Measurements from ENCODE around the gene RAB11FIP3.

The RAB11FIP3 gene

DNA sequence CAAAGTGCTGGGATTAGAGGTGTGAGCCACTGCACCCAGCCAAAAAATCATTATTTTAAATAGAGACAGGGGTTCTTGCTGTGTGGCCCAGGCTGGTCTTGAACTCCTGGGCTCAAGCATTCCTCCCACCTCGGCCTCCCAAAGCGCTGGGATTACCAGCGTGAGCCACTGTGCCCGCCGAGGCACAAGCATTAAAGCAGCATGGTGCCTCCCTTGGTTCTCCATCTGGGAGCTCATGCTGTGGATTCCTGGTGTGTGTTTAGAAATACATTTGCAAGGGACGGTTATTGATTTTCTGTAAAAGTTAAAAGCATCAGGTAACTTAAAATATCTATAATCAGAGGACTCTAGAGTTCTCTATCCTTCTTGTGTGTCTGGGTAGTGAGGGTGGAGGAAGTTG is 87.4 kb downstream of the RAB11FIP3 start:
- Histone ChIP-seq H3K4me3 (ENCODE audit: extremely low read depth, insufficient read depth, low read length, poor library complexity, severe bottlenecking) (no peak overlapping the region), H3K36me3 (ENCODE audit: control insufficient read depth, insufficient read depth, low read length) (peaks cover 19% of the 10 kb centered on the region), H3K9me3 (ENCODE audit: control insufficient read depth, low read length) (no peaks in the 10 kb centered on the region), H3K4me1 (ENCODE audit: control insufficient read depth, insufficient read depth, low read length, poor library complexity, severe bottlenecking) (no peaks in the 10 kb centered on the region), H3K27ac (ENCODE audit: low read depth, low read length, severe bottlenecking) (no peak overlapping the region)
- 92 to 100% methylated on average over 1 to 4 of the region's 6 CpGs for WGBS, 2 experiments (ENCODE audit: insufficient coverage in 2 of 2)

- Histone ChIP-seq H3K27ac (ENCODE audit: low read depth, low read length, severe bottlenecking) (no peak overlapping the region), H3K4me3 (ENCODE audit: extremely low read depth, insufficient read depth, low read length, poor library complexity, severe bottlenecking) (no peak overlapping the region), H3K4me1 (ENCODE audit: control insufficient read depth, insufficient read depth, low read length, poor library complexity, severe bottlenecking) (no peaks in the 10 kb centered on the region), H3K9me3 (ENCODE audit: control insufficient read depth, low read length) (no peaks in the 10 kb centered on the region), H3K36me3 (ENCODE audit: control insufficient read depth, insufficient read depth, low read length) (peaks cover 22% of the 10 kb centered on the region)
- 92 to 98% methylated on average over 7 to 10 of the region's 10 CpGs for WGBS, 2 experiments (ENCODE audit: insufficient coverage in 2 of 2)
These were observed 88.5 kb downstream of the RAB11FIP3 start for GRCh38 chr16:513950-514349.

GRCh38 chr16:515175-515938 is 89.9 kb downstream of the RAB11FIP3 start:
- Histone ChIP-seq H3K36me3 (ENCODE audit: control insufficient read depth, insufficient read depth, low read length) (peaks cover 23% of the 10 kb centered on the region), H3K4me1 (ENCODE audit: control insufficient read depth, insufficient read depth, low read length, poor library complexity, severe bottlenecking) (no peaks in the 10 kb centered on the region), H3K4me3 (ENCODE audit: extremely low read depth, insufficient read depth, low read length, poor library complexity, severe bottlenecking) (no peak overlapping the region), H3K27ac (ENCODE audit: low read depth, low read length, severe bottlenecking) (no peak overlapping the region), H3K9me3 (ENCODE audit: control insufficient read depth, low read length) (no peaks in the 10 kb centered on the region)
- 94 to 96% methylated on average over 33 to 44 of the region's 45 CpGs for WGBS, 2 experiments (ENCODE audit: insufficient coverage in 2 of 2)

DNA sequence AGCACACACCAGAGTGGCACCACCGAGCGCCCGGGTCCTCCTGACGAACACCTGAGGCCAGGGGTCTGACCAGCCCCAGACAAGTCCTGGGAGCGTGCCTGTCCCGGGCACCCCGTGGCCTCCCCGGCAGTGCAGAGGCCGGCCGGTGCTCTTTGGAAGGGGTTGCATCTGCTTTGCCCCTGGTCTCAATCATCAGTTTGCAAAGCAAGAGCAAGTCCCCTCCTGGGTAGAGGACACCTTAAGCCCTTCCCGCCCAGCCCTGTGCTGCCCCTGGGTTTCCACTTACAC is 90.4 kb downstream of the RAB11FIP3 start:
- H3K4me3 ChIP-seq (ENCODE audit: extremely low read depth, insufficient read depth, low read length, poor library complexity, severe bottlenecking) = no peak overlapping the region
- 95 to 98% methylated on average over 8 to 11 of the region's 11 CpGs for WGBS, 2 experiments (ENCODE audit: insufficient coverage in 2 of 2)
- peaks cover 28% of the 10 kb centered on the region for H3K36me3 ChIP-seq (ENCODE audit: control insufficient read depth, insufficient read depth, low read length)
- H3K9me3 ChIP-seq (ENCODE audit: control insufficient read depth, low read length) = no peaks in the 10 kb centered on the region
- H3K27ac ChIP-seq (ENCODE audit: low read depth, low read length, severe bottlenecking) = no peak overlapping the region
- H3K4me1 ChIP-seq (ENCODE audit: control insufficient read depth, insufficient read depth, low read length, poor library complexity, severe bottlenecking) = no peaks in the 10 kb centered on the region

DNA sequence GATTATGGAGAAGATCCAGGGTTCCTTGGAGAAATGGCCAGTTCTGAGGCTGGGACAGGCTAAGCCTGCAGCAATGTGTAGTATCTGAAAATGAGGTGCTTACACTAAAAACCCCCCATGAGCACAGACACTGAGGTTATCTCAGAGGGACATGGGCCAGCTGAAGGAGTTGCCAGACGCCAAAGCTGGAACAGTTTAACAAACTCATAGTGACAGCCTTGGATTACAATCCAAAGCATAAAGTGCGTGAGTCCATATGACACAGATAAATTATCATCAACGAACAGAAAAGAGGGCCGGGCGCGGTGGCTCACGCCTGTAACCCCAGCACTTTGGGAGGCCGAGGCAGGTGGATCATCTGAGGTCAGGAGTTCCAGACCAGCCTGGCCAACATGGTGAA is 90.9 kb downstream of the RAB11FIP3 start:
- H3K9me3 ChIP-seq (ENCODE audit: control insufficient read depth, low read length) = no peaks in the 10 kb centered on the region
- WGBS, 2 experiments (ENCODE audit: insufficient coverage in 2 of 2) = 96 to 99% methylated on average over 8 of the region's 8 CpGs
- no peaks in the 10 kb centered on the region for H3K4me1 ChIP-seq (ENCODE audit: control insufficient read depth, insufficient read depth, low read length, poor library complexity, severe bottlenecking)
- H3K4me3 ChIP-seq (ENCODE audit: extremely low read depth, insufficient read depth, low read length, poor library complexity, severe bottlenecking) = no peak overlapping the region
- peaks cover 30% of the 10 kb centered on the region for H3K36me3 ChIP-seq (ENCODE audit: control insufficient read depth, insufficient read depth, low read length)
- H3K27ac ChIP-seq (ENCODE audit: low read depth, low read length, severe bottlenecking) = no peak overlapping the region

DNA sequence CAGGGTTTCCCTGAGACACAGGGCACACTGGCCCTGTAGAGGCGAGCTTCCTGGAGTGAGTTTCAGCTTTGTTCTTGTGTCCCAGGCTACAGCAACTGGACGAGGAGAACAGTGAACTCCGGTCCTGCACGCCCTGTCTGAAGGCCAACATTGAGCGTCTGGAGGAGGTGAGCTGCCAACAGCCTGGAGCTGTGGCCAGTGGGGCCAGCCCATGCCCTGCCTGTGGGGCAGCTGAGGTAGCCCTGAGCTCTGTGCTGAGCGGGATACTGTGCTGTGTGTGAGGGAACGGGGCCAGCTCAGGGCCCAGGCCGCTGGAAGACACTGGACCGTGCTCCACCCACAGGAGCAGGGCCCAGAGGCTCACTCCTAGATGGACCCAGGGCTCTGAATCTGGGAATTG is 93.4 kb downstream of the RAB11FIP3 start:
- Histone ChIP-seq H3K4me3 (ENCODE audit: extremely low read depth, insufficient read depth, low read length, poor library complexity, severe bottlenecking) (no peak overlapping the region), H3K9me3 (ENCODE audit: control insufficient read depth, low read length) (no peaks in the 10 kb centered on the region), H3K36me3 (ENCODE audit: control insufficient read depth, insufficient read depth, low read length) (peaks cover 42% of the 10 kb centered on the region), H3K27ac (ENCODE audit: low read depth, low read length, severe bottlenecking) (no peak overlapping the region), H3K4me1 (ENCODE audit: control insufficient read depth, insufficient read depth, low read length, poor library complexity, severe bottlenecking) (no peaks in the 10 kb centered on the region)
- WGBS, 2 experiments (ENCODE audit: insufficient coverage in 2 of 2) = 97 to 98% methylated on average over 6 to 9 of the region's 9 CpGs

GRCh38 chr16:519425-519824 is 94.0 kb downstream of the RAB11FIP3 start:
- Histone ChIP-seq H3K4me1 (ENCODE audit: control insufficient read depth, insufficient read depth, low read length, poor library complexity, severe bottlenecking) (no peaks in the 10 kb centered on the region), H3K4me3 (ENCODE audit: extremely low read depth, insufficient read depth, low read length, poor library complexity, severe bottlenecking) (no peak overlapping the region), H3K27ac (ENCODE audit: low read depth, low read length, severe bottlenecking) (no peak overlapping the region), H3K9me3 (ENCODE audit: control insufficient read depth, low read length) (no peaks in the 10 kb centered on the region), H3K36me3 (ENCODE audit: control insufficient read depth, insufficient read depth, low read length) (peaks cover 42% of the 10 kb centered on the region)
- 96 to 97% methylated on average over 19 of the region's 19 CpGs for WGBS, 2 experiments (ENCODE audit: insufficient coverage in 2 of 2)

GRCh38 chr16:519841-520687 is 94.6 kb downstream of the RAB11FIP3 start:
- 97 to 98% methylated on average over 22 to 35 of the region's 35 CpGs for WGBS, 2 experiments (ENCODE audit: insufficient coverage in 2 of 2)
- Histone ChIP-seq H3K27ac (ENCODE audit: low read depth, low read length, severe bottlenecking) (no peak overlapping the region), H3K4me1 (ENCODE audit: control insufficient read depth, insufficient read depth, low read length, poor library complexity, severe bottlenecking) (no peaks in the 10 kb centered on the region), H3K36me3 (ENCODE audit: control insufficient read depth, insufficient read depth, low read length) (peaks cover 46% of the 10 kb centered on the region), H3K4me3 (ENCODE audit: extremely low read depth, insufficient read depth, low read length, poor library complexity, severe bottlenecking) (no peak overlapping the region), H3K9me3 (ENCODE audit: control insufficient read depth, low read length) (no peaks in the 10 kb centered on the region)

- H3K36me3 ChIP-seq (ENCODE audit: control insufficient read depth, insufficient read depth, low read length) = peaks cover 39% of the 10 kb centered on the region
- H3K27ac ChIP-seq (ENCODE audit: low read depth, low read length, severe bottlenecking) = no peak overlapping the region
- H3K4me3 ChIP-seq (ENCODE audit: extremely low read depth, insufficient read depth, low read length, poor library complexity, severe bottlenecking) = no peak overlapping the region
- WGBS, 2 experiments (ENCODE audit: insufficient coverage in 2 of 2) = 97% methylated on average over 11 to 13 of the region's 13 CpGs
- H3K9me3 ChIP-seq (ENCODE audit: control insufficient read depth, low read length) = no peaks in the 10 kb centered on the region
- H3K4me1 ChIP-seq (ENCODE audit: control insufficient read depth, insufficient read depth, low read length, poor library complexity, severe bottlenecking) = peaks cover 7% of the 10 kb centered on the region
These were observed 95.4 kb downstream of the RAB11FIP3 start for GRCh38 chr16:520847-521246.

DNA sequence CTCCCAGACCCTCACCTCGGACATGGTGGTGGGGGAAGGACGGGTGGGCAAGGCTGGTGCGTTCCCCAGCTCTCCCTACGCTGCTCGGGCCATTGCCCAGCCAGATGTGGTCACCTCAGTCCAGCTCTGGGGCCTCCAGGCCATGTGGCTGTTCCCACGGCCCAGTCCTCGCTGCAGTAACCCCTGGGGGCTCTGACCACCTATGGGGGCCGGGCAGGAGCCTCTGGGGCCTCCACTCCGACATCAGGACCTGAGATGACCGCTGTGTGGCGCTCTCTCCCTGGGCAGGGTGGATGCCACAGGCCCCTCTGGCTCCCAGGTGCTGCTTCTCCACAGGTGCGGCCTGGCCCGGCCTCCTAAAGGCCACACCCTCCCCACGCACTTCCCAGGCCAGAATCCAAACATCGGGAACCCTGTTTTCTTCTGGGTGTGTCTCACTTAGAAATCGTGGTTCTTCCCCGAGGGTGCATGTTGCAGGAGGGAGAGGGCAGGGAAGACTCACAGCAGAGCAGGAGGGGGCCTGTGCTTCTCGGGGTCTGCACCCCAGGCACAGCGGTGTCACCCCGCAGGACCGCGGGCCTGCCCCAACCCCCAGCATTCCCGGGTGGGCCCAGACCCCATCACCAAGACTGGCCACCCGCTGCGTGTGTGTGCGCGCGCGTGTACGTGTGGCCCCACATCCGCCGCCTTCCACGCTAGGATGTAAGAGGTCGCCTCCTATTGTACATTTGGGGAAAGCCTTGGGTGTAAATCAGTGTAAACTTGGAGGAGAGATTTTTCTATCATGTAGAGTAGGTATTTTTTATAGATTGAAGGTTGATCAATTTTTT is 96.1 kb downstream of the RAB11FIP3 start:
- peaks cover 33% of the 10 kb centered on the region for H3K36me3 ChIP-seq (ENCODE audit: control insufficient read depth, insufficient read depth, low read length)

More for the DNA sequence above, 96.1 kb downstream of the RAB11FIP3 start:
- WGBS, 2 experiments (ENCODE audit: insufficient coverage in 2 of 2) = 90 to 94% methylated on average over 21 to 28 of the region's 34 CpGs
- Histone ChIP-seq H3K9me3 (ENCODE audit: control insufficient read depth, low read length) (no peaks in the 10 kb centered on the region), H3K4me1 (ENCODE audit: control insufficient read depth, insufficient read depth, low read length, poor library complexity, severe bottlenecking) (peaks cover 14% of the 10 kb centered on the region), H3K27ac (ENCODE audit: low read depth, low read length, severe bottlenecking) (peak overlapping the region; percentile 23), H3K4me3 (ENCODE audit: extremely low read depth, insufficient read depth, low read length, poor library complexity, severe bottlenecking) (no peak overlapping the region)
